HG02610 (cell line): Measurements from ENCODE around the gene TVP23B.
"Not testable (repeated sequence)": the region's sequence is repeated elsewhere in the genome, so short reads cannot be mapped to it uniquely, and the experiment has no call there.

ENCODE experiments used
- ATAC-seq: cut with Tn5 transposase; IDR thresholded peaks from one replicate; pipeline ENCODE4 v1.9.1; 2021; ENCODE audit warnings: mild to moderate bottlenecking, moderate library complexity; ENCODE audit not compliant: unreplicated experiment

Gene TVP23B

GRCh38 chr17:18780991-18781718 lies at the start of gene TVP23B:
TSS of gene TVP23B (plus strand) at chr17:18781183. CDS start at chr17:18781294, 111 bp downstream.
- ATAC-seq: peak; percentile 97

GRCh38 chr17:18732438-18732837 lies 48.5 kb upstream of the TVP23B start:
- ATAC-seq: not testable (repeated sequence)

- ATAC-seq: not testable (repeated sequence)
These were observed 47.6 kb upstream of the TVP23B start for GRCh38 chr17:18733350-18733749.

GRCh38 chr17:18739616-18740391 lies 41.2 kb upstream of the TVP23B start:
- ATAC-seq: not testable (repeated sequence)

GRCh38 chr17:18741228-18741627 lies 39.8 kb upstream of the TVP23B start:
- ATAC-seq: not testable (repeated sequence)

GRCh38 chr17:18743699-18744421 lies 37.1 kb upstream of the TVP23B start, which contains the start of gene FBXW10:
TSS of gene FBXW10 (plus strand) at chr17:18744054. CDS start at chr17:18744245, 191 bp downstream.
- ATAC-seq: not testable (repeated sequence)

GRCh38 chr17:18744726-18745125 lies 36.3 kb upstream of the TVP23B start:
- not testable (repeated sequence) for ATAC-seq

GRCh38 chr17:18746551-18746950 lies 34.4 kb upstream of the TVP23B start:
- not testable (repeated sequence) for ATAC-seq

- ATAC-seq: not testable (repeated sequence)
These were observed 33.5 kb upstream of the TVP23B start for GRCh38 chr17:18747501-18747900.

GRCh38 chr17:18750242-18750641 lies 30.7 kb upstream of the TVP23B start:
- ATAC-seq: not testable (repeated sequence)

GRCh38 chr17:18753829-18754409 lies 27.1 kb upstream of the TVP23B start:
- not testable (repeated sequence) for ATAC-seq

GRCh38 chr17:18755969-18756368 lies 25.0 kb upstream of the TVP23B start:
- ATAC-seq: not testable (repeated sequence)

GRCh38 chr17:18757368-18758044 lies 23.5 kb upstream of the TVP23B start:
- ATAC-seq: not testable (repeated sequence)

- not testable (repeated sequence) for ATAC-seq
These were observed 22.6 kb upstream of the TVP23B start for GRCh38 chr17:18758344-18758743.

- not testable (repeated sequence) for ATAC-seq
These were observed 20.8 kb upstream of the TVP23B start for GRCh38 chr17:18760221-18760620.

GRCh38 chr17:18770572-18770971 lies 10.4 kb upstream of the TVP23B start:
- ATAC-seq: not testable (repeated sequence)

GRCh38 chr17:18771066-18771465 lies 9.9 kb upstream of the TVP23B start:
- not testable (repeated sequence) for ATAC-seq

GRCh38 chr17:18772471-18772870 lies 8.5 kb upstream of the TVP23B start:
- no peak for ATAC-seq

GRCh38 chr17:18781805-18782204 lies 822 bp downstream of the TVP23B start:
- not testable (repeated sequence) for ATAC-seq

GRCh38 chr17:18785933-18786332 lies 5.0 kb downstream of the TVP23B start:
- ATAC-seq: not testable (repeated sequence)
